H1 (cell line): ENCODE measurements around the gene CD276. TPM values are rescaled to one million over a fixed set of nuclear protein-coding genes. Genes with fewer than 3 reads are reported as not detected.

Source experiments
- CTCF ChIA-PET: fragments of 300-600 bp; sonication (Branson Sonifier 250); formaldehyde crosslinking; loops from one replicate; lab custom pipeline; 2021; ENCODE audit not compliant: partially characterized antibody; lab: Charles Lee
- POLR2A ChIA-PET: fragments of 300-600 bp; sonication (Branson Sonifier 250); formaldehyde crosslinking; loops from one replicate; lab custom pipeline; 2021; ENCODE audit warnings: inconsistent platforms; ENCODE audit not compliant: partially characterized antibody; lab: Charles Lee
- DNase-seq, 2 experiments: peaks; one replicate each; pipeline versions ENCODE4 v3.0.0 to v3.0.0-alpha.2; 2010 to 2022; ENCODE audit warnings: low spot score in 2 of 2, low read depth in 1 of 2, mixed read lengths in 1 of 2
- FAIRE-seq: peaks from 2 replicates; lab custom pipeline; 2011; peaks lifted over from hg19 to GRCh38; lab: Jason Lieb, UNC
- H2AFZ ChIP-seq: 2 replicates; pipeline ENCODE4 v1.8.1; 2012; ENCODE audit warnings: low read length, inconsistent platforms
- H2AK5ac ChIP-seq: 2 replicates; pipeline ENCODE4 v1.6.1; 2013; ENCODE audit warnings: low read depth, low read length
- H2BK120ac ChIP-seq: replicated peaks from 2 replicates; pipeline ENCODE3; 2013; ENCODE audit warnings: low read depth, low read length, inconsistent platforms
- H2BK12ac ChIP-seq: 2 replicates; pipeline ENCODE4 v1.6.1; 2013; ENCODE audit warnings: low read depth, low read length
- H2BK15ac ChIP-seq: 2 replicates; pipeline ENCODE4 v1.6.1; 2013; ENCODE audit warnings: low read length
- H2BK20ac ChIP-seq: 2 replicates; pipeline ENCODE4 v1.6.1; 2013; ENCODE audit warnings: low read length
- H2BK5ac ChIP-seq: 2 replicates; pipeline ENCODE4 v1.6.1; 2013; ENCODE audit warnings: low read depth, low read length
- H3K14ac ChIP-seq: 2 replicates; pipeline ENCODE4 v1.6.1; 2013; ENCODE audit warnings: inconsistent platforms; ENCODE audit not compliant: insufficient read length
- H3K18ac ChIP-seq: 2 replicates; pipeline ENCODE4 v1.6.1; 2013; ENCODE audit warnings: low read length; ENCODE audit errors: extremely low read depth
- H3K23ac ChIP-seq: 2 replicates; pipeline ENCODE4 v1.6.1; 2013; ENCODE audit warnings: inconsistent platforms; ENCODE audit not compliant: insufficient read length
- H3K23me2 ChIP-seq: 2 replicates; pipeline ENCODE4 v1.6.1; 2013; ENCODE audit warnings: low read depth, low read length
- H3K27ac ChIP-seq: 2 replicates; pipeline ENCODE4 v1.6.1; 2011; ENCODE audit warnings: low read depth, low read length, inconsistent platforms
- H3K27me3 ChIP-seq, 4 experiments: replicated peaks in 1 of 4; 1 replicate in 1 of 4; 2 replicates in 3 of 4; pipeline versions ENCODE4 v1.6.1 to v1.8.1; 2011 to 2013; ENCODE audit warnings: low read length in 3 of 4, mild to moderate bottlenecking in 3 of 4, inconsistent platforms in 2 of 4, mixed read lengths in 2 of 4, moderate library complexity in 1 of 4; ENCODE audit not compliant: control insufficient read depth in 3 of 4, insufficient read depth in 3 of 4; ENCODE audit errors: extremely low read depth in 1 of 4
- H3K36me3 ChIP-seq, 4 experiments: 2 replicates each; pipeline versions ENCODE4 v1.6.1 to v1.8.1; 2011 to 2013; ENCODE audit warnings: mild to moderate bottlenecking in 4 of 4, low read length in 3 of 4, moderate library complexity in 2 of 4, control low read depth in 1 of 4, inconsistent platforms in 1 of 4; ENCODE audit not compliant: insufficient read depth in 4 of 4, control insufficient read depth in 2 of 4
- H3K4ac ChIP-seq: replicated peaks from 2 replicates; pipeline ENCODE3; 2013; ENCODE audit warnings: low read length, low read depth, mixed read lengths, inconsistent platforms; ENCODE audit not compliant: insufficient read length
- H3K4me1 ChIP-seq, 4 experiments: replicated peaks in 1 of 4; 1 replicate in 1 of 4; 2 replicates in 3 of 4; pipeline versions ENCODE4 v1.6.1 to v1.8.1; 2011 to 2013; ENCODE audit warnings: low read length in 3 of 4, inconsistent platforms in 2 of 4, mixed read lengths in 1 of 4; ENCODE audit not compliant: insufficient read depth in 4 of 4, control insufficient read depth in 3 of 4
- H3K4me2 ChIP-seq, 2 experiments: 2 replicates each; pipeline versions ENCODE4 v1.6.1 to v1.8.1; 2011 to 2013; ENCODE audit warnings: low read depth in 2 of 2, low read length in 2 of 2, control low read depth in 1 of 2, inconsistent platforms in 1 of 2, mild to moderate bottlenecking in 1 of 2; ENCODE audit not compliant: insufficient read depth in 1 of 2
- H3K4me3 ChIP-seq, 4 experiments: fragments of 200-600, 300-600 bp in 1 of 4; sonication (generic), shearing (Covaris generic), sonication (Bioruptor Twin) in 1 of 4; 2 replicates each; pipeline versions ENCODE4 v1.5.1 to v1.8.1; 2011 to 2016; ENCODE audit warnings: low read length in 4 of 4, low read depth in 3 of 4, control low read depth in 2 of 4, inconsistent platforms in 2 of 4, mild to moderate bottlenecking in 2 of 4, mixed read lengths in 1 of 4, moderate library complexity in 1 of 4; ENCODE audit not compliant: insufficient read depth in 2 of 4; ENCODE audit errors: extremely low read depth in 1 of 4
- H3K56ac ChIP-seq: replicated peaks from 2 replicates; pipeline ENCODE3; 2013; ENCODE audit warnings: low read depth, mild to moderate bottlenecking, mixed read lengths, low read length, inconsistent platforms; ENCODE audit not compliant: insufficient read length
- H3K79me1 ChIP-seq: 2 replicates; pipeline ENCODE4 v1.6.1; 2013; ENCODE audit warnings: low read depth, low read length, control low read depth
- H3K79me2 ChIP-seq, 2 experiments: 2 replicates each; pipeline versions ENCODE4 v1.6.1 to v1.8.1; 2012 to 2013; ENCODE audit warnings: low read length in 2 of 2, mild to moderate bottlenecking in 2 of 2, inconsistent platforms in 1 of 2; ENCODE audit not compliant: insufficient read depth in 2 of 2, control insufficient read depth in 1 of 2
- H3K9ac ChIP-seq, 4 experiments: replicated peaks in 1 of 4; 1 replicate in 1 of 4; 2 replicates in 3 of 4; pipeline versions ENCODE4 v1.6.1 to v1.8.1; 2011 to 2013; ENCODE audit warnings: low read depth in 3 of 4, low read length in 3 of 4, control low read depth in 2 of 4, mild to moderate bottlenecking in 2 of 4, moderate library complexity in 2 of 4, inconsistent platforms in 1 of 4; ENCODE audit errors: extremely low read depth in 1 of 4
- H3K9me3 ChIP-seq, 2 experiments: 2 replicates each; pipeline versions ENCODE4 v1.6.1 to v1.8.1; 2012 to 2013; ENCODE audit warnings: mild to moderate bottlenecking in 2 of 2, moderate library complexity in 2 of 2, control low read depth in 1 of 2, inconsistent platforms in 1 of 2, low read depth in 1 of 2, low read length in 1 of 2, mixed read lengths in 1 of 2; ENCODE audit not compliant: insufficient read depth in 2 of 2
- H4K20me1 ChIP-seq, 2 experiments: replicated peaks in 1 of 2; 2 replicates each; pipeline versions ENCODE3 to v1.8.1; 2011 to 2013; ENCODE audit warnings: inconsistent platforms in 2 of 2, low read length in 2 of 2, mild to moderate bottlenecking in 1 of 2; ENCODE audit not compliant: insufficient read depth in 2 of 2, control insufficient read depth in 1 of 2
- H4K5ac ChIP-seq: 2 replicates; pipeline ENCODE4 v1.6.1; 2013; ENCODE audit warnings: low read length, low read depth, mixed read lengths, inconsistent platforms; ENCODE audit not compliant: insufficient read length
- H4K8ac ChIP-seq: 2 replicates; pipeline ENCODE4 v1.8.0; 2013; ENCODE audit warnings: mild to moderate bottlenecking, moderate library complexity, low read length, inconsistent platforms; ENCODE audit not compliant: insufficient read depth; ENCODE audit errors: extremely low read depth
- H4K91ac ChIP-seq: replicated peaks from 2 replicates; pipeline ENCODE3; 2013; ENCODE audit warnings: low read length, mixed read lengths, inconsistent platforms; ENCODE audit not compliant: insufficient read length
- HDAC2 ChIP-seq, 2 experiments: fragments of 300-600 bp in 1 of 2; sonication (generic) in 1 of 2; IDR thresholded peaks; 2 replicates each; pipeline ENCODE4 v1.6.1; 2011 to 2012; ENCODE audit warnings: low read depth in 2 of 2, low read length in 2 of 2, mild to moderate bottlenecking in 2 of 2, moderate library complexity in 2 of 2, borderline replicate concordance in 1 of 2, inconsistent platforms in 1 of 2
- SIN3A ChIP-seq, 2 experiments: IDR thresholded peaks in 1 of 2; conservative IDR thresholded peaks in 1 of 2; 2 replicates each; pipeline ENCODE4 v1.6.1; 2011 to 2012; ENCODE audit warnings: low read length in 2 of 2, improper control_type of control experiment in 1 of 2, low read depth in 1 of 2, mild to moderate bottlenecking in 1 of 2
- SIX5 ChIP-seq: IDR thresholded peaks from 2 replicates; pipeline ENCODE4 v1.6.1; 2011; ENCODE audit warnings: mild to moderate bottlenecking, low read depth, low read length
- SRF ChIP-seq: IDR thresholded peaks from 2 replicates; pipeline ENCODE4 v1.6.1; 2011; ENCODE audit warnings: mild to moderate bottlenecking, low read depth, low read length, moderate library complexity
- whole genome bisulfite sequencing, 2 experiments: shearing (Covaris generic) in 1 of 2; methylation state at CpG; one replicate each; pipeline versions ENCODE4 v1.1.6 to v1.1.7; 2013 to 2015; ENCODE audit warnings: low lambda C conversion rate in 2 of 2, mixed read lengths in 2 of 2, inconsistent platforms in 1 of 2, low coverage in 1 of 2, missing lambda C conversion rate in 1 of 2; ENCODE audit not compliant: insufficient replicate concordance in 2 of 2, insufficient coverage in 1 of 2, insufficient read length in 1 of 2; ENCODE audit errors: extremely low coverage in 1 of 2, missing lambda C conversion rate in 1 of 2; 5-methylcytosine and 5-hydroxymethylcytosine counted together
- polyA plus RNA-seq, 7 experiments: library from polyadenylated mRNA; depleted of rRNA in 3 of 7; stranded (reverse) in 5 of 7; unstranded in 2 of 7; fragments of >200 nt in 5 of 7; fragments of 200-250 nt in 2 of 7; gene quantifications; 1 replicate in 5 of 7; 2 replicates in 1 of 7; 4 replicates in 1 of 7; pipeline versions ENCODE4 v1.2.1 to v1.2.3, GENCODE V29; 2011 to 2013; ENCODE audit warnings: missing spikeins in 2 of 7, mixed read lengths in 2 of 7
- total RNA-seq: library from RNA; stranded (reverse); fragmentation: NEBNext Ultra II Directional; extraction: Animal tissue kit (Norgen Biotek cat#: 25700); gene quantifications from 2 replicates; pipeline ENCODE4 v1.2.1, GENCODE V29; 2021

CD276 gene
- total and polyA plus RNA-seq, 2 of the 8 experiments (the other 6 are each of a cell fraction or from before 2014, with no cell fraction given) = 156 to 158 TPM

DNA sequence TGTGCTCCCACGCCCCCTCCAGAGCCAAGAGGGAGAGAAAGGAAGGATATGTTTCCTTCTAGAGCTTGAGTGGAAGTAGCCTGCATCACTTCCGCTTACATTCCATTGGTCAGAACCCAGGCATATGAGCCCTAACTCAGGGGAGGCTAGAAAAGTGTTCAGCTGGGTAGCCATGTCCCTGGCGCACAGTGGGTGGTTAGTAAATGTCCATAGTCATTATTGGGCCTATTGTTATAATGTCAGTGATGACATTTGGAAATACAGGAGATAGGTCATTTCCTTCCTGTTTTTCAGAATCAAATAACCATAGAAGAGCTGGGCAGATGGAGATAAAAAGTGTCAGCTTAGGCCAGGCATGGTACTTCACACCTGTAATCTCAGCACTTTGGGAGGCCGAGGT, 27.3 kb downstream of the CD276 start:
- DNase-seq (no peak), FAIRE-seq (no peak)
- Histone ChIP-seq H3K36me3 (peaks cover 10 to 46% (median 43%) of the 10 kb centered on the region in 4 experiments), H3K79me1 (no peaks in the 10 kb centered on the region), H4K8ac (no peak overlapping the region), H3K9me3 (no peaks in the 10 kb centered on the region), H3K4me1 (no peaks in the 10 kb centered on the region), H4K5ac (no peak overlapping the region), H2BK20ac (no peak overlapping the region), H3K23ac (no peak overlapping the region), H3K14ac (no peak overlapping the region), H2AK5ac (no peak overlapping the region), H2BK5ac (no peak overlapping the region), H2BK15ac (no peak overlapping the region), H3K4me2 (no peak overlapping the region), H3K4ac (no peak overlapping the region)
- WGBS, 2 experiments = 90% methylated on average over 4 of the region's 4 CpGs; no CpG with 5 or more reads in 1 of the 2 experiments
- no peak for TF ChIP-seq HDAC2 (IDR thresholded peaks at IDR 0.05; ENCODE audit: borderline replicate concordance in 1 of 2, low read depth in 2 of 2, low read length in 2 of 2)
- no peak for TF ChIP-seq SIN3A (conservative IDR thresholded peaks at IDR 0.05 in 1 of 2, IDR thresholded peaks at IDR 0.05 in 1 of 2; ENCODE audit: low read depth in 1 of 2, low read length in 2 of 2)
- no peak for TF ChIP-seq SIX5
- TF ChIP-seq SRF = no peak
- TF ChIP-seq, all 59 proteins: peak for 0
- no peak overlapping the region for H2AFZ ChIP-seq
- H3K23me2 ChIP-seq = peaks cover 2% of the 10 kb centered on the region; the same call in 1 of the 2 replicates
- no peak overlapping the region for H2BK120ac ChIP-seq
- H3K4me3 ChIP-seq = no peak overlapping the region
- H3K27ac ChIP-seq = no peak overlapping the region
- no peaks in the 10 kb centered on the region for H3K27me3 ChIP-seq
- no peak overlapping the region for H3K18ac ChIP-seq
- H3K9ac ChIP-seq = no peak overlapping the region
- POLR2A ChIA-PET = interaction anchor here (0.8 kb wide), 1 partner anchor 12 kb away, joined by 3 read pairs; no protein-coding TSS in a partner anchor
- no peak overlapping the region for H2BK12ac ChIP-seq
- H3K79me2 ChIP-seq = no peaks in the 10 kb centered on the region
- H4K20me1 ChIP-seq = peaks cover 3 to 18% of the 10 kb centered on the region in 2 experiments
- H4K91ac ChIP-seq = no peak overlapping the region
- H3K56ac ChIP-seq = no peak overlapping the region
- CTCF ChIA-PET = interaction anchor here (0.8 to 14.7 kb wide), 22 partner anchors 10 to 199 kb away, joined by 3 to 187 read pairs (median 4); partner anchors contain the start of gene CD276
